GM20000 (cell line): Measurements from ENCODE around the gene UVSSA.
"Not testable (repeated sequence)": the region's sequence is repeated elsewhere in the genome, so short reads cannot be mapped to it uniquely, and the experiment has no call there.

Experiments used
- DNase-seq: peaks from one replicate; pipeline ENCODE4 v3.0.0; 2012; ENCODE audit warnings: low spot score
- CTCF ChIP-seq: IDR thresholded peaks from 2 replicates; pipeline ENCODE4 v1.5.1; 2012; ENCODE audit warnings: mild to moderate bottlenecking, control low read depth; ENCODE audit errors: extremely low read depth, missing control alignments

UVSSA gene

DNA sequence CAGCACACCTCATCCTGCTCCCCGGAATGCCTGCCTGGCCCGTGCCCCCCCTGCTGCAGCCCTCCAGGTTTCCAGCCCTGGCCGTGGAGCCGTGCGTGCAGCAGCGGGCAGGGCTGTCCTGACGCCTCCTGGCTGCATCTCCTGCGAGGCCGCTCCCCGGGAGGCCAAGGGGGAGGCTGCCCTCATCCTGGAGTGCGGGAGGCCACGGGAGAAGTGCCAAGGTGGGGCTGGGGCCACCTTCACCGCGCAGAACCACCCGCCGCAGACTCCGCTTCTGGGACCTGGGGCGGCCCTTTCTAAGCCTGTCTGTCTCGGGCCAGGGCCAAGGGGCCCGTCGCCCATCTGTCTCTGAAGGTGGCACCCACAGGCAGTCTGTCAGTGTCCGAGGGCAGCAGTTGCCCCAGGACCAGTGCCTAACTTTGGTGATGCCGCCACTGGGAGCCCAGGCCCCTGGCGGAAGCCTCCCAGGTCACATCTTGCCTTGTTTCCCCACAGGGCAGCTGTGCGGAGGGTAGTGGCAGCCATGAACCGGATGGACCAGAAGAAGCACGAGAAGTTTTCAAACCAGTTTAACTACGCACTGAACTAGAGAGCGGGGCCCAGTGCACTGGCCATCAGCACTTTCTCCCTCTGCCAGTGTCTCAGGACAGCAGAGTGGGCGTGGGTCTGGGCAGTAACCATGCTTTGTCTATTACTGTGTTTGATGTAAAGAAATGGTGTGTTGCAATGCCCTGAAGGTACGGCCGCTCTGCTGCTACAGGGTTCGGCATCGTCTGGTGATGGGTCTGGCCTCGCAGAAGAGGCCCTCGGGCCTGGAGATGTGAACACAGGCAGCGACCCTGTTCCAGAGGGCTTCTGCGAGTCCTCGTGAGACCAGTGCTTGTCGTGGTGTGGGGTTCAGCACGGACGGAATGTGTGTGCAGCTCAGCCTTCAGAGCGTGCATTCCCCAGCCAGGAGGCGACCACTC, 38.6 kb downstream of the UVSSA start:
- DNase-seq: no peak
- TF ChIP-seq CTCF: no peak

DNA sequence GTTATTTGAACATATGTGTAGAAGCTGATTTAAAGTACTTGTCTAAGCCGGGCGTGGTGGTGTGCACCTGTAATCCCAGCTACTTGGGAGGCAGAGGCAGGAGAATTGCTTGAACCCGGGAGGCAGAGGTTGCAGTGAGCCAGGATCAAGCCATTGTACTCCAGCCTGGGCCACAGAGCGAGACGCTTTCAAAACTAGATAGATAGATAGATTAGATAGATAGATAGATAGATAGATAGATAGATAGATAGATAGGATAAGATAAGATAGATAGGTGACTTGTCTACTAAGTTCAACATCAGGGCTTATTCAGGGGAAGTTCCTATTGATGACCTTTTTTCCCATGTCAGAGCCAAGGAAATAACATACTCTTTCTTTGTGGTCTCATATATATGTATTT, 46.4 kb downstream of the UVSSA start:
- not testable (repeated sequence) for DNase-seq

- no peak for TF ChIP-seq CTCF
- no peak for DNase-seq
Measured at GRCh38 chr4:1393866-1394265, 46.9 kb downstream of the UVSSA start.

DNA sequence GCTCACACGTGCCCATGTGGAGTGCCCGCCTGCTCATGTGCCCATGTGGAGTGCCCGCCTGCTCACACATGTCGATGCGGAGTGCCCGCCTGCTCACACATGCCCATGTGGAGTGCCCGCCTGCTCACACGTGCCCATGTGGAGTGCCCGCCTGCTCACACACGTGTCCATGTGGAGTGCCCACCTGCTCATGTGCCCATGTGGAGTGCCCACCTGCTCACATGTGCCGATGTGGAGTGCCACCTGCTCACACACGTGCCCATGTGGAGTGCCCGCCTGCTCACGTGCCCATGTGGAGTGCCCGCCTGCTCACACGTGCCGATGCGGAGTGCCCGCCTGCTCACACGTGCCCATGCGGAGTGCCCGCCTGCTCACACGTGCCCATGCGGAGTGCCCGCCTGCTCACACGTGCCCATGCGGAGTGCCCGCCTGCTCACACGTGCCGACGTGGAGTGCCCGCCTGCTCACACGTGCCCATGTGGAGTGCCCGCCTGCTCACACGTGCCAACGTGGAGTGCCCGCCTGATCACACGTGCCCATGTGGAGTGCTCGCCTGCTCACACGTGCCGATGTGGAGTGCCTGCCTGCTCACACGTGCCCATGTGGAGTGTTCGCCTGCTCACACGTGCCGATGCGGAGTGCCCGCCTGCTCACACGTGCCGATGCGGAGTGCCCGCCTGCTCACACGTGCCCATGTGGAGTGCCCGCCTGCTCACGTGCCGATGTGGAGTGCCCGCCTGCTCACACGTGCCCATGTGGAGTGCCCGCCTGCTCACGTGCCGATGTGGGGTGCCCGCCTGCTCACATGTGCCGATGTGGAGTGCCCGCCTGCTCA, 47.8 kb downstream of the UVSSA start:
- not testable (repeated sequence) for DNase-seq

GRCh38 chr4:1395389-1395820, 48.4 kb downstream of the UVSSA start:
- not testable (repeated sequence) for DNase-seq

GRCh38 chr4:1395941-1396805, 49.2 kb downstream of the UVSSA start:
- no peak for DNase-seq
- TF ChIP-seq CTCF: no peak

GRCh38 chr4:1396806-1397455, 49.9 kb downstream of the UVSSA start:
- DNase-seq: no peak
- no peak for TF ChIP-seq CTCF

DNA sequence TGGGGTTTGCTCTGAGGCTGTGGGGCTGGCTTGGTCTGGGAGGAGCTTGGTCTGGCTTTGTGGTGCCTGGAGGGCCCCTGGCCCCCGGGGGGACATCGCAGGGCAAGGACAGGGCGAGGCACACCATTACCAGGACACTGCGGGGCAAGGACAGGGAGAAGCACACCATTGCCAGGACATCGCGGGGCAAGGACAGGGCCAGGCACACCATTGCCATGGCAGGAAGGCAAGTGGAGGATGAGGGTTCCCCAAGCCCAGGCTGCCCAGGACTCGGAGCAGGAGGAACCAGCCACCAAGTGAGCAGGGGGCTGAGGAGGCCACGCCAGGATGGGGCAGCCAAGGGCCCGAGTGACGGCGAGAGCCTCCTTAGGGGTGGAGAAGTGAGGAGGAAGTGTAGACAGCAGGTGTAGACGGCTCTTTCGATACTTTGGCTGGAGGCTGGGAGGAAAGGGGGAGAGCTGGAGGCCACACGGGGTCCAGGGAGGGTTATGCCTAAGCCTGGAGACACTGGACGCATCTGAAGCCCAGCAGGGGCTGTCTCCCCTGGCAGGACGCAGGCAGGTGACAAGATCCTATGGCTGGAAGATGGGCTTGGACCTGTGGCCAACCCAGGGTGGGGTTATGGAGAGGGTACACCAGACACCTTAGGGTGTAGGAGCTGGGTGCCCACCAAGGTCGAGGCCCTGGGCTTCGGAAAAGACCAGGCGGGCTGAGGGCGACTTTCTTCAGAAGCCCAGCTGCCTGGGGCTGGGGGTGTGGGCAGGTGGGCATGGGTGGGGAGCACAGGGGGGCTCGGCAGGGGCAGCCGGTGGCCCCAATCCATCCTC, 51.9 kb downstream of the UVSSA start:
- DNase-seq: no peak
- no peak for TF ChIP-seq CTCF
